HEK293 (cell line): ENCODE data around the gene DBF4.

Experiments
- CTCF ChIA-PET: fragments of 350-600 bp; formaldehyde crosslinking; extraction: SDS; loops from one replicate; lab custom pipeline; 2021; ENCODE audit warnings: antibody characterized with exemption; lab: Yijun Ruan, JAX
- POLR2A ChIA-PET: fragments of 300-600 bp; formaldehyde crosslinking; extraction: SDS; loops from one replicate; lab custom pipeline; 2020; ENCODE audit warnings: antibody characterized with exemption, inconsistent platforms; lab: Yijun Ruan, JAX
- H3K27ac ChIP-seq: fragments of 200-500 bp; sonication (Bioruptor generic); 2 replicates; pipeline ENCODE4 v1.5.1; 2014; ENCODE audit warnings: low read depth, low read length, control low read depth, inconsistent platforms; ENCODE audit errors: extremely low read depth
- H3K36me3 ChIP-seq, 2 experiments: fragments of 200-500 bp in 1 of 2; sonication (Bioruptor generic) in 1 of 2; 1 replicate in 1 of 2; 2 replicates in 1 of 2; pipeline ENCODE4 v1.5.1; 2014 to 2017; ENCODE audit warnings: inconsistent platforms in 2 of 2, low read length in 2 of 2; ENCODE audit not compliant: control insufficient read depth in 2 of 2, insufficient read depth in 1 of 2
- H3K4me1 ChIP-seq: fragments of 200-500 bp; sonication (Bioruptor generic); 2 replicates; pipeline ENCODE4 v1.5.1; 2014; ENCODE audit warnings: mild to moderate bottlenecking, low read length, inconsistent platforms; ENCODE audit not compliant: control insufficient read depth, insufficient read depth
- H3K4me3 ChIP-seq: 2 replicates; pipeline ENCODE4 v1.5.1; 2011; ENCODE audit warnings: low read depth, mild to moderate bottlenecking, control low read depth, low read length, moderate library complexity
- H3K9me3 ChIP-seq: fragments of 200-500 bp; sonication (Bioruptor generic); 2 replicates; pipeline ENCODE4 v1.5.1; 2014; ENCODE audit warnings: low read depth, low read length, inconsistent platforms; ENCODE audit not compliant: control insufficient read depth, insufficient read depth
- REPIN1 ChIP-seq: fragments of 450-650 bp; formaldehyde crosslinking; IDR thresholded peaks from 2 replicates; pipeline ENCODE4 v1.5.1; 2017; ENCODE audit warnings: missing biosample characterization, missing genetic modification characterization, low read depth
- SALL2 ChIP-seq: fragments of 450-650 bp; formaldehyde crosslinking; IDR thresholded peaks from 2 replicates; pipeline ENCODE4 v1.5.0; 2017; ENCODE audit warnings: missing biosample characterization, mild to moderate bottlenecking, missing genetic modification characterization, borderline replicate concordance
- WT1 ChIP-seq: fragments of 450-650 bp; formaldehyde crosslinking; IDR thresholded peaks from 2 replicates; pipeline ENCODE4 v1.5.1; 2016; ENCODE audit warnings: missing biosample characterization, missing genetic modification characterization
- ZNF146 ChIP-seq: fragments of 450-650 bp; formaldehyde crosslinking; IDR thresholded peaks from 2 replicates; pipeline ENCODE4 v1.5.1; 2016; ENCODE audit warnings: missing biosample characterization, missing genetic modification characterization
- ZNF2 ChIP-seq: fragments of 450-650 bp; formaldehyde crosslinking; IDR thresholded peaks from 2 replicates; pipeline ENCODE4 v1.5.1; 2016; ENCODE audit warnings: missing biosample characterization, missing genetic modification characterization
- ZNF214 ChIP-seq: fragments of 450-650 bp; formaldehyde crosslinking; IDR thresholded peaks from 2 replicates; pipeline ENCODE4 v1.5.1; 2017; ENCODE audit warnings: missing biosample characterization, mild to moderate bottlenecking, missing genetic modification characterization, borderline replicate concordance
- ZNF23 ChIP-seq: fragments of 450-650 bp; formaldehyde crosslinking; IDR thresholded peaks from 2 replicates; pipeline ENCODE4 v1.5.1; 2016; ENCODE audit warnings: missing biosample characterization, missing genetic modification characterization, borderline replicate concordance
- ZNF324 ChIP-seq: fragments of 450-650 bp; formaldehyde crosslinking; IDR thresholded peaks from 2 replicates; pipeline ENCODE4 v1.5.1; 2016; ENCODE audit warnings: missing biosample characterization, missing genetic modification characterization
- ZNF37A ChIP-seq: fragments of 450-650 bp; IDR thresholded peaks from 2 replicates; pipeline ENCODE4 v1.5.1; 2018; ENCODE audit warnings: missing biosample characterization, missing genetic modification characterization
- ZNF391 ChIP-seq: fragments of 450-650 bp; formaldehyde crosslinking; IDR thresholded peaks from 2 replicates; pipeline ENCODE4 v1.5.1; 2016; ENCODE audit warnings: low read depth, missing biosample characterization, missing genetic modification characterization, borderline replicate concordance
- ZNF48 ChIP-seq: fragments of 450-650 bp; formaldehyde crosslinking; IDR thresholded peaks from 2 replicates; pipeline ENCODE4 v1.5.1; 2016; ENCODE audit warnings: missing biosample characterization, missing genetic modification characterization
- ZNF514 ChIP-seq: fragments of 450-650 bp; formaldehyde crosslinking; IDR thresholded peaks from 2 replicates; pipeline ENCODE4 v1.5.1; 2016; ENCODE audit warnings: missing biosample characterization, missing genetic modification characterization
- ZNF596 ChIP-seq: fragments of 450-650 bp; IDR thresholded peaks from 2 replicates; pipeline ENCODE4 v1.5.0; 2018; ENCODE audit warnings: missing biosample characterization, mild to moderate bottlenecking, missing genetic modification characterization, moderate library complexity
- ZNF785 ChIP-seq: fragments of 450-650 bp; formaldehyde crosslinking; IDR thresholded peaks from 2 replicates; pipeline ENCODE4 v1.5.1; 2016; ENCODE audit warnings: missing biosample characterization, missing genetic modification characterization
- ZNF792 ChIP-seq: fragments of 450-650 bp; formaldehyde crosslinking; IDR thresholded peaks from 2 replicates; pipeline ENCODE4 v1.5.1; 2016; ENCODE audit warnings: missing biosample characterization, missing genetic modification characterization
- ZNF837 ChIP-seq: fragments of 450-650 bp; formaldehyde crosslinking; IDR thresholded peaks from 2 replicates; pipeline ENCODE4 v1.5.1; 2016; ENCODE audit warnings: missing biosample characterization, missing genetic modification characterization
- TF ChIP-seq, protein P1 (sequence below): fragments of 450-650 bp; formaldehyde crosslinking; IDR thresholded peaks from 2 replicates; pipeline ENCODE4 v1.5.1; 2017; ENCODE audit warnings: missing biosample characterization, missing genetic modification characterization
- TF ChIP-seq, protein P2 (sequence below): fragments of 450-650 bp; formaldehyde crosslinking; IDR thresholded peaks from 2 replicates; pipeline ENCODE4 v1.5.1; 2017; ENCODE audit warnings: missing biosample characterization, missing genetic modification characterization
- TF ChIP-seq, protein P3 (sequence below): fragments of 450-650 bp; formaldehyde crosslinking; IDR thresholded peaks from 2 replicates; pipeline ENCODE4 v1.5.1; 2016; ENCODE audit warnings: missing biosample characterization, missing genetic modification characterization
- TF ChIP-seq, protein P4 (sequence below): fragments of 450-650 bp; formaldehyde crosslinking; IDR thresholded peaks from 2 replicates; pipeline ENCODE4 v1.5.1; 2016; ENCODE audit warnings: missing biosample characterization, missing genetic modification characterization
- TF ChIP-seq, protein P5 (sequence below): fragments of 450-650 bp; formaldehyde crosslinking; IDR thresholded peaks from 2 replicates; pipeline ENCODE4 v1.5.1; 2016; ENCODE audit warnings: missing biosample characterization, missing genetic modification characterization

Gene DBF4

DNA sequence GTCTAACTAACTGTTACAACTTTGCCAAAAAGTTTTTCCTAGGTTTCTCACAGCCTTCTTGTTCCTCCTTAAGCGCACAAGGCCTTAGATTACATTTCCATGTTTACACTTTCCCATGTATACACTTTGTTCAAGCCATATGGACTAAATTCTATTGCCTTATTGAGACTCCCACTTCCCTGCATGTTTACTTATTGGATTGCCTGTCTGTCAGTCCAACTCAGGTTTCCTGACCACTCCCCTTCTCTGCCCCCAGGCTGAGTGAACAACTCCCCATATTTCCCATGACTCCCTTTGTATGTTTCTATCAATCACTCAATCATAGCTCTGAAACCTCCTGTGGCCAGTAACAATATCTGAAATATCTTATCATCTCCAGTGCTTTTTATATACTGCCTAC, 43.2 kb upstream of the DBF4 start:
- Histone ChIP-seq H3K36me3 (no peaks in the 10 kb centered on the region), H3K4me3 (no peak overlapping the region), H3K27ac (no peak overlapping the region), H3K9me3 (no peaks in the 10 kb centered on the region), H3K4me1 (peaks cover 15% of the 10 kb centered on the region)
- TF ChIP-seq ZNF146 (tag by site-specific recombination) (no peak), WT1 (tag by site-specific recombination) (peak; percentile 82)
- ChIA-PET POLR2A (no interaction called here), CTCF (no interaction called here)

DNA sequence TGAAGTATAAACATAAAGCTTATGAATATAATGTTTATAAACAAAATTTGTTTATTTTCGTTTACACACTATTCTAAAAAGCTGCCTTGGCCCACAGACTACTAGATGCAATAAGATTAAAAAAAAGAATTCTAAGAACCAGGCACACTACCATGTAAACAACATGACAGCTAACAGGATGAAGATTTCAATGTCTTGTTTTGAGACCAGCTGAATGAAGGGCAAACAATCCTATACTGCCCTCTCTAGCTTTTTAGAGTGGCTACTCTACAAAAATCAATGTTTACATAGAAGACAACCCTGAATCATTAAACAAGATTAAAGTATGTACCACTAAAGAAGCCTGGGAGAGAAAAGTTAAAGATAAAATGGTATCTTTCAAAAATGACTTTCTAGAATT, 38.7 kb upstream of the DBF4 start:
- CTCF ChIA-PET = interaction anchor here (0.6 to 1.1 kb wide), 2 partner anchors 40 to 614 kb away, joined by 3 read pairs; no protein-coding TSS in a partner anchor
- no peak overlapping the region for H3K4me3 ChIP-seq
- H3K27ac ChIP-seq = no peak overlapping the region
- POLR2A ChIA-PET = no interaction called here
- H3K9me3 ChIP-seq = no peaks in the 10 kb centered on the region
- no peaks in the 10 kb centered on the region; a peak in 1 of 3 replicates for H3K36me3 ChIP-seq
- TF ChIP-seq, protein P1, sequence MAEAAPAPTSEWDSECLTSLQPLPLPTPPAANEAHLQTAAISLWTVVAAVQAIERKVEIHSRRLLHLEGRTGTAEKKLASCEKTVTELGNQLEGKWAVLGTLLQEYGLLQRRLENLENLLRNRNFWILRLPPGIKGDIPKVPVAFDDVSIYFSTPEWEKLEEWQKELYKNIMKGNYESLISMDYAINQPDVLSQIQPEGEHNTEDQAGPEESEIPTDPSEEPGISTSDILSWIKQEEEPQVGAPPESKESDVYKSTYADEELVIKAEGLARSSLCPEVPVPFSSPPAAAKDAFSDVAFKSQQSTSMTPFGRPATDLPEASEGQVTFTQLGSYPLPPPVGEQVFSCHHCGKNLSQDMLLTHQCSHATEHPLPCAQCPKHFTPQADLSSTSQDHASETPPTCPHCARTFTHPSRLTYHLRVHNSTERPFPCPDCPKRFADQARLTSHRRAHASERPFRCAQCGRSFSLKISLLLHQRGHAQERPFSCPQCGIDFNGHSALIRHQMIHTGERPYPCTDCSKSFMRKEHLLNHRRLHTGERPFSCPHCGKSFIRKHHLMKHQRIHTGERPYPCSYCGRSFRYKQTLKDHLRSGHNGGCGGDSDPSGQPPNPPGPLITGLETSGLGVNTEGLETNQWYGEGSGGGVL (tag by site-specific recombination) = no peak
- TF ChIP-seq ZNF391 (no peak), ZNF792 (tag by site-specific recombination) (no peak), ZNF324 (tag by site-specific recombination) (no peak), ZNF146 (tag by site-specific recombination) (no peak), ZNF785 (no peak)
- H3K4me1 ChIP-seq = peaks cover 8% of the 10 kb centered on the region

DNA sequence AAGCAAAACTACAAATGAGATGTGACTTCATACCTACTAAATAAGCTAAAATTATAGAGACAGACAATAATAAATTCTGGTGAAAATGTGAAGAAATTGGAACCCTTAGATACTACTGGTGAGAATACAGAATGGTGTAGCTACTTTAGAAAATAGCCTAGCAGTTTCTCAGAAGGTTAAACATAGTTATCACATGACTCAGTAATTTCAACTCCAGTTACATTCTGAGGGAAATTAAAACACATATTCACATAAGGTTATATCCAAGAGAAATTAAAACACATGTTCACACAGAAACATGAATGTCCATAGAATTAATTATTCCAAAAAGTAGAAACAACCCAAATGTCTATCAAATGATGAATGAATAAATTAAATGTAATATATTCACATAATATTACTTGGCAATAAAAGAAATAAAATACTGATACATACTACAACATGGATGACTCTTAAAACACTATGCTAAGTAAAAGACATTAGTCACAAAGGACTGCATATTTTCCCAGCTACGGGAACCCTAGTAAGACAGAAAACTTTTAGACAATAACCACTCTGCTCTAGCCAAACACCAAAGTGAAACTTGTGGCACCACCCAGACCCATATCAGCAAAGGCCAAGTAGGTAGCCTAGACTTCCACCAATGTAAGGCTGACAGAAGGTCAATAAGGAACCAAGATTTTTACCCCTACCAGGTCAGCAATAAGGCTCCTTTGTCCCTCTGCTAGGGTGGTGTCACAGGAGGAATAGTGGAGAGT, 25.3 kb upstream of the DBF4 start:
- no peak overlapping the region for H3K4me3 ChIP-seq
- TF ChIP-seq REPIN1 (no peak), ZNF514 (no peak), ZNF214 (tag by site-specific recombination) (no peak), ZNF48 (no peak), ZNF837 (tag by site-specific recombination) (no peak), ZNF23 (tag by site-specific recombination) (no peak), ZNF596 (tag by site-specific recombination) (no peak), ZNF37A (tag by site-specific recombination) (no peak), ZNF2 (tag by site-specific recombination) (no peak), SALL2 (tag by site-specific recombination) (no peak)
- TF ChIP-seq, protein P2, sequence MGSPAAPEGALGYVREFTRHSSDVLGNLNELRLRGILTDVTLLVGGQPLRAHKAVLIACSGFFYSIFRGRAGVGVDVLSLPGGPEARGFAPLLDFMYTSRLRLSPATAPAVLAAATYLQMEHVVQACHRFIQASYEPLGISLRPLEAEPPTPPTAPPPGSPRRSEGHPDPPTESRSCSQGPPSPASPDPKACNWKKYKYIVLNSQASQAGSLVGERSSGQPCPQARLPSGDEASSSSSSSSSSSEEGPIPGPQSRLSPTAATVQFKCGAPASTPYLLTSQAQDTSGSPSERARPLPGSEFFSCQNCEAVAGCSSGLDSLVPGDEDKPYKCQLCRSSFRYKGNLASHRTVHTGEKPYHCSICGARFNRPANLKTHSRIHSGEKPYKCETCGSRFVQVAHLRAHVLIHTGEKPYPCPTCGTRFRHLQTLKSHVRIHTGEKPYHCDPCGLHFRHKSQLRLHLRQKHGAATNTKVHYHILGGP = no peak
- TF ChIP-seq, protein P3, sequence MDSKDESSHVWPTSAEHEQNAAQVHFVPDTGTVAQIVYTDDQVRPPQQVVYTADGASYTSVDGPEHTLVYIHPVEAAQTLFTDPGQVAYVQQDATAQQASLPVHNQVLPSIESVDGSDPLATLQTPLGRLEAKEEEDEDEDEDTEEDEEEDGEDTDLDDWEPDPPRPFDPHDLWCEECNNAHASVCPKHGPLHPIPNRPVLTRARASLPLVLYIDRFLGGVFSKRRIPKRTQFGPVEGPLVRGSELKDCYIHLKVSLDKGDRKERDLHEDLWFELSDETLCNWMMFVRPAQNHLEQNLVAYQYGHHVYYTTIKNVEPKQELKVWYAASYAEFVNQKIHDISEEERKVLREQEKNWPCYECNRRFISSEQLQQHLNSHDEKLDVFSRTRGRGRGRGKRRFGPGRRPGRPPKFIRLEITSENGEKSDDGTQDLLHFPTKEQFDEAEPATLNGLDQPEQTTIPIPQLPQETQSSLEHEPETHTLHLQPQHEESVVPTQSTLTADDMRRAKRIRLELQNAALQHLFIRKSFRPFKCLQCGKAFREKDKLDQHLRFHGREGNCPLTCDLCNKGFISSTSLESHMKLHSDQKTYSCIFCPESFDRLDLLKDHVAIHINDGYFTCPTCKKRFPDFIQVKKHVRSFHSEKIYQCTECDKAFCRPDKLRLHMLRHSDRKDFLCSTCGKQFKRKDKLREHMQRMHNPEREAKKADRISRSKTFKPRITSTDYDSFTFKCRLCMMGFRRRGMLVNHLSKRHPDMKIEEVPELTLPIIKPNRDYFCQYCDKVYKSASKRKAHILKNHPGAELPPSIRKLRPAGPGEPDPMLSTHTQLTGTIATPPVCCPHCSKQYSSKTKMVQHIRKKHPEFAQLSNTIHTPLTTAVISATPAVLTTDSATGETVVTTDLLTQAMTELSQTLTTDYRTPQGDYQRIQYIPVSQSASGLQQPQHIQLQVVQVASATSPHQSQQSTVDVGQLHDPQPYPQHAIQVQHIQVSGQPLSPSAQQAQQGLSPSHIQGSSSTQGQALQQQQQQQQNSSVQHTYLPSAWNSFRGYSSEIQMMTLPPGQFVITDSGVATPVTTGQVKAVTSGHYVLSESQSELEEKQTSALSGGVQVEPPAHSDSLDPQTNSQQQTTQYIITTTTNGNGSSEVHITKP (tag by site-specific recombination) = no peak
- TF ChIP-seq, protein P4, sequence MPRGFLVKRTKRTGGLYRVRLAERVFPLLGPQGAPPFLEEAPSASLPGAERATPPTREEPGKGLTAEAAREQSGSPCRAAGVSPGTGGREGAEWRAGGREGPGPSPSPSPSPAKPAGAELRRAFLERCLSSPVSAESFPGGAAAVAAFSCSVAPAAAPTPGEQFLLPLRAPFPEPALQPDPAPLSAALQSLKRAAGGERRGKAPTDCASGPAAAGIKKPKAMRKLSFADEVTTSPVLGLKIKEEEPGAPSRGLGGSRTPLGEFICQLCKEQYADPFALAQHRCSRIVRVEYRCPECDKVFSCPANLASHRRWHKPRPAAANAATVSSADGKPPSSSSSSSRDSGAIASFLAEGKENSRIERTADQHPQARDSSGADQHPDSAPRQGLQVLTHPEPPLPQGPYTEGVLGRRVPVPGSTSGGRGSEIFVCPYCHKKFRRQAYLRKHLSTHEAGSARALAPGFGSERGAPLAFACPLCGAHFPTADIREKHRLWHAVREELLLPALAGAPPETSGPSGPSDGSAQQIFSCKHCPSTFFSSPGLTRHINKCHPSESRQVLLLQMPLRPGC (tag by site-specific recombination) = no peak
- TF ChIP-seq, protein P5, sequence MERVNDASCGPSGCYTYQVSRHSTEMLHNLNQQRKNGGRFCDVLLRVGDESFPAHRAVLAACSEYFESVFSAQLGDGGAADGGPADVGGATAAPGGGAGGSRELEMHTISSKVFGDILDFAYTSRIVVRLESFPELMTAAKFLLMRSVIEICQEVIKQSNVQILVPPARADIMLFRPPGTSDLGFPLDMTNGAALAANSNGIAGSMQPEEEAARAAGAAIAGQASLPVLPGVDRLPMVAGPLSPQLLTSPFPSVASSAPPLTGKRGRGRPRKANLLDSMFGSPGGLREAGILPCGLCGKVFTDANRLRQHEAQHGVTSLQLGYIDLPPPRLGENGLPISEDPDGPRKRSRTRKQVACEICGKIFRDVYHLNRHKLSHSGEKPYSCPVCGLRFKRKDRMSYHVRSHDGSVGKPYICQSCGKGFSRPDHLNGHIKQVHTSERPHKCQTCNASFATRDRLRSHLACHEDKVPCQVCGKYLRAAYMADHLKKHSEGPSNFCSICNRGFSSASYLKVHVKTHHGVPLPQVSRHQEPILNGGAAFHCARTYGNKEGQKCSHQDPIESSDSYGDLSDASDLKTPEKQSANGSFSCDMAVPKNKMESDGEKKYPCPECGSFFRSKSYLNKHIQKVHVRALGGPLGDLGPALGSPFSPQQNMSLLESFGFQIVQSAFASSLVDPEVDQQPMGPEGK (tag by site-specific recombination) = no peak
- ChIA-PET CTCF (no interaction called here), POLR2A (no interaction called here)
- H3K27ac ChIP-seq = no peak overlapping the region
- H3K4me1 ChIP-seq = no peaks in the 10 kb centered on the region
- peaks cover 11 to 15% of the 10 kb centered on the region in 2 experiments for H3K36me3 ChIP-seq
- no peaks in the 10 kb centered on the region for H3K9me3 ChIP-seq
